HG03469 (cell line): ENCODE measurements around the gene HDAC11.

Experiments
- ATAC-seq: cut with Tn5 transposase; IDR thresholded peaks from one replicate; pipeline ENCODE4 v1.9.1; 2021; ENCODE audit warnings: mild to moderate bottlenecking, moderate library complexity, moderate number of reproducible peaks; ENCODE audit not compliant: unreplicated experiment

The HDAC11 gene

GRCh38 chr3:13506680-13507079 lies 26.6 kb downstream of the HDAC11 start:
- ATAC-seq, result no peak

GRCh38 chr3:13507247-13507569 lies 27.1 kb downstream of the HDAC11 start:
- no peak for ATAC-seq

GRCh38 chr3:13507570-13508339 lies 27.6 kb downstream of the HDAC11 start:
- no peak for ATAC-seq

GRCh38 chr3:13508496-13508895 lies 28.4 kb downstream of the HDAC11 start:
- no peak for ATAC-seq

- no peak for ATAC-seq
Measured at GRCh38 chr3:13509059-13509815, 29.1 kb downstream of the HDAC11 start.

- no peak for ATAC-seq
Measured at GRCh38 chr3:13509816-13510192, 29.7 kb downstream of the HDAC11 start.

- ATAC-seq, result no peak
Measured at GRCh38 chr3:13512451-13512850, 32.3 kb downstream of the HDAC11 start.

GRCh38 chr3:13513051-13513912 lies 33.2 kb downstream of the HDAC11 start:
- no peak for ATAC-seq

- ATAC-seq, result no peak
Measured at GRCh38 chr3:13513913-13514517, 33.9 kb downstream of the HDAC11 start.

GRCh38 chr3:13514639-13515435 lies 34.7 kb downstream of the HDAC11 start:
- no peak for ATAC-seq

GRCh38 chr3:13515786-13516759 lies 36.0 kb downstream of the HDAC11 start:
- ATAC-seq, result no peak

- ATAC-seq, result no peak
Measured at GRCh38 chr3:13516760-13517135, 36.6 kb downstream of the HDAC11 start.

GRCh38 chr3:13517253-13517977 lies 37.3 kb downstream of the HDAC11 start:
- ATAC-seq, result no peak

- ATAC-seq, result no peak
Measured at GRCh38 chr3:13518516-13518953, 38.4 kb downstream of the HDAC11 start.

- ATAC-seq, result no peak
Measured at GRCh38 chr3:13519006-13519791, 39.1 kb downstream of the HDAC11 start.

- no peak for ATAC-seq
Measured at GRCh38 chr3:13520326-13520880, 40.3 kb downstream of the HDAC11 start.

GRCh38 chr3:13521309-13521708 lies 41.2 kb downstream of the HDAC11 start:
- no peak for ATAC-seq
